Hepatocyte (in vitro differentiated cells): Measurements from ENCODE around the gene GGTA1.

Experiments
- CTCF ChIP-seq: fragments of 200-600 bp; sonication (generic); IDR thresholded peaks from 2 replicates; pipeline ENCODE4 v1.5.1; 2016; ENCODE audit warnings: antibody characterized with exemption, mild to moderate bottlenecking; ENCODE audit not compliant: poor library complexity
- EZH2 ChIP-seq: fragments of 200-600 bp; sonication (generic); IDR thresholded peaks from 2 replicates; pipeline ENCODE4 v1.6.1; 2016; ENCODE audit warnings: antibody characterized with exemption, mild to moderate bottlenecking, borderline replicate concordance
- EZH2phosphoT487 ChIP-seq: fragments of 200-600 bp; sonication (generic); IDR thresholded peaks from one replicate; pipeline ENCODE4 v1.6.1; 2018; ENCODE audit warnings: antibody characterized with exemption, mild to moderate bottlenecking, low read depth, moderate library complexity; ENCODE audit not compliant: unreplicated experiment, severe bottlenecking

- TF ChIP-seq CTCF (no peak), EZH2phosphoT487 (no peak), EZH2 (no peak)
Measured at GRCh38 chr9:121455527-121456239, 44.0 kb downstream of the GGTA1 start.
